ENCODE measurements around the gene LYSMD2. TPM values are rescaled to one million over a fixed set of nuclear protein-coding genes. Genes with fewer than 3 reads are reported as not detected.
A peak's percentile ranks its signal among the peaks of the same experiment; 100 is the strongest.

Gene LYSMD2
- total RNA-seq, 1 experiment from 2014 or later = 6.0 TPM

DNA sequence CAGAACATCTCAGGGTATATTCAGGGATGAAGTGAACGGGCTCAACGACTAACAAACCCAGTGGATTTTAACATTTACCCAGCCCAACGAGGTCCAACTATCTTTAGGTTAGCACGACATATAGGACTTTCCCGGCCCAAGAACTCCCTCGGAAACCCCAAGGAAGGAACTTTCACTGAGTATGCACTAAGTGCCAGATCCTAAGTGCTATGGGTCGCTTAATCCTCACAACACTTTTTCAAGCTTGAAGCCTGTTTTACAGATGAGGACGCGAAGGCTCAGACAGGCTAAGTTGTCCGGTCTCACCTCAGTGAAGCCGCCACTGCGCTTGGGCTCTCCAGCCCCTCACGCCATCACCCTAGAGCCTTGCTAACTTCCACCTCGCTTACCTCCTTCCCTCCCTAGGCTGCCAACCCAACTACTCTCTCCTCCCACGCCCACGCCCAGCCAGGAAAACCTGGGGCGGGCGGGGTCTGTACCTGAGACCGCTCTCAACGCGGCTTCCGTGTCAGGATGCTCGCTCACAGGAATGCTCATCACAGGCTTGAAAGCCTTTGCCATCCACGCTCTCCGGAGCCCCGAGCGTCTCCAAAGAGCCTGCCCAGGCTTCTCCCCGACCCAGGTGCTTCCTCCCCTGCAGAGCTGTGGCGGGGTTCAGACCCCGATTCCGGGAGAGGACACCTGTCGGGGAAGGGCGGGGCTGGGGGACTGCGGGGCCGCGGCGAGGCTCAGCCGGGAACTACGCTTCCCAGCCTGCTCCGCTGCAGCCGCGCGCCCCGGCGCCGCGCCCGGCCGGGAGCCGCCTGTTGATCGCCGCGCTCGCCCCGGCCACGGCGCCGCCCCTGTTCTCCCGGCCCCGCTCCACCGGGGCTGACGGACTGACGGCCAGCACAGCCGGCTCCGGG lies 13.6 kb upstream of the LYSMD2 start, which contains the start of gene TMOD2:
Gene TMOD2 (plus strand): TSS at position 806 of the 905 bp plus-strand sequence. CDS start 14,845 bp downstream, outside the sequence.
- no peaks in the 10 kb centered on the region for H3K9me2 ChIP-seq (replicated peaks; ENCODE audit: low read length)
- H2AFZ ChIP-seq (ENCODE audit: low read length) = peak within 1 kb of the TSS; percentile 94
- no TSS peak for BruUV-seq (replicated peaks)
- H3K9me3 ChIP-seq (ENCODE audit: low read length) = no peaks in the 10 kb centered on the region
- DNase-seq (peak; percentile 45), ATAC-seq (peak; percentile 91)
- no peaks in the 10 kb centered on the region for H3K79me2 ChIP-seq (ENCODE audit: low read length)
- intact Hi-C loops (cut with micrococcal nuclease) = no loop called here
- no peak within 1 kb of the TSS for H3K27ac ChIP-seq (ENCODE audit: low read length)
- H3K27me3 ChIP-seq (ENCODE audit: low read length) = peaks cover 18% of the 10 kb centered on the region; the same call in 1 of the 2 replicates
- H3K4me1 ChIP-seq (ENCODE audit: insufficient read depth, low read length) = peaks cover 10% of the 10 kb centered on the region; the same call in 1 of the 2 replicates
- peak within 1 kb of the TSS; percentile 93 for H3K4me2 ChIP-seq (ENCODE audit: low read length)
- ChIA-PET CTCF (no interaction called here), POLR2A (ENCODE audit: unreplicated experiment) (no interaction called here)
- H3F3A ChIP-seq (ENCODE audit: low read length, unreplicated experiment) = no peaks in the 10 kb centered on the region
- H4K20me1 ChIP-seq (ENCODE audit: low read length) = no peaks in the 10 kb centered on the region
- peak within 1 kb of the TSS; percentile 69 for H3K4me3 ChIP-seq (ENCODE audit: low read length)
- TF ChIP-seq EZH2 (IDR thresholded peaks at IDR 0.05; ENCODE audit: low read length, unreplicated experiment) (no peak), EZH2phosphoT487 (IDR thresholded peaks at IDR 0.05; ENCODE audit: borderline replicate concordance, low read length) (no peak)
- TF ChIP-seq, protein P1, sequence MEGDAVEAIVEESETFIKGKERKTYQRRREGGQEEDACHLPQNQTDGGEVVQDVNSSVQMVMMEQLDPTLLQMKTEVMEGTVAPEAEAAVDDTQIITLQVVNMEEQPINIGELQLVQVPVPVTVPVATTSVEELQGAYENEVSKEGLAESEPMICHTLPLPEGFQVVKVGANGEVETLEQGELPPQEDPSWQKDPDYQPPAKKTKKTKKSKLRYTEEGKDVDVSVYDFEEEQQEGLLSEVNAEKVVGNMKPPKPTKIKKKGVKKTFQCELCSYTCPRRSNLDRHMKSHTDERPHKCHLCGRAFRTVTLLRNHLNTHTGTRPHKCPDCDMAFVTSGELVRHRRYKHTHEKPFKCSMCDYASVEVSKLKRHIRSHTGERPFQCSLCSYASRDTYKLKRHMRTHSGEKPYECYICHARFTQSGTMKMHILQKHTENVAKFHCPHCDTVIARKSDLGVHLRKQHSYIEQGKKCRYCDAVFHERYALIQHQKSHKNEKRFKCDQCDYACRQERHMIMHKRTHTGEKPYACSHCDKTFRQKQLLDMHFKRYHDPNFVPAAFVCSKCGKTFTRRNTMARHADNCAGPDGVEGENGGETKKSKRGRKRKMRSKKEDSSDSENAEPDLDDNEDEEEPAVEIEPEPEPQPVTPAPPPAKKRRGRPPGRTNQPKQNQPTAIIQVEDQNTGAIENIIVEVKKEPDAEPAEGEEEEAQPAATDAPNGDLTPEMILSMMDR (conservative IDR thresholded peaks at IDR 0.05; ENCODE audit: low read depth, low read length) = no peak
- H3K9ac ChIP-seq (ENCODE audit: low read length) = no peak within 1 kb of the TSS
- no peaks in the 10 kb centered on the region for H3K36me3 ChIP-seq (ENCODE audit: low read depth, low read length)

DNA sequence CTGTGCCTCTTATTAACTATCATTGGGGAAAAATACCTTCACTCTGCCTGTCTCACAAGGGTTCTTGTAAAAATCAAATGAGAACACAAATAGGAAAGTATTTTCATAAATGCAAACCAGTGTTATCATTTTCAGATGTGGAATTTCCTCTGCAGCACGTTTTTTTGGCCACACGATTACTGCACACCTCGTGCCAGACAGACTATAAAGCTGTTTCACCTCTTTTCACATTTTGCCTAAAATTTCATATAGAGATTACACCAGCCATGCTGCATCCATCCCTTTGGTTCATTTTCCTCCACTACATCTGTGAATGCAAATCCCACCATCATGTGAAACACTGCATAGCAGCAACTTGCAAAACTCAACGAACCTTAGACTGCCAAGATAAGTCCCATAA lies 12.7 kb upstream of the LYSMD2 start:
- Histone ChIP-seq H3K9me3 (ENCODE audit: low read length) (no peaks in the 10 kb centered on the region), H3K36me3 (ENCODE audit: low read depth, low read length) (no peaks in the 10 kb centered on the region), H3K4me1 (ENCODE audit: insufficient read depth, low read length) (peaks cover 10% of the 10 kb centered on the region; the same call in 1 of the 2 replicates), H3K27me3 (ENCODE audit: low read length) (peaks cover 18% of the 10 kb centered on the region; the same call in 1 of the 2 replicates), H3K4me3 (ENCODE audit: low read length) (no peak overlapping the region), H3K9me2 (replicated peaks; ENCODE audit: low read length) (no peaks in the 10 kb centered on the region), H2AFZ (ENCODE audit: low read length) (no peak overlapping the region), H3K27ac (ENCODE audit: low read length) (no peak overlapping the region), H3K9ac (ENCODE audit: low read length) (no peak overlapping the region), H3K4me2 (ENCODE audit: low read length) (no peak overlapping the region), H3F3A (ENCODE audit: low read length, unreplicated experiment) (no peaks in the 10 kb centered on the region), H4K20me1 (ENCODE audit: low read length) (no peaks in the 10 kb centered on the region), H3K79me2 (ENCODE audit: low read length) (no peaks in the 10 kb centered on the region)
- no TSS peak for BruUV-seq (replicated peaks)
- ChIA-PET CTCF (no interaction called here), POLR2A (ENCODE audit: unreplicated experiment) (no interaction called here)
- DNase-seq (no peak), ATAC-seq (no peak)
- TF ChIP-seq, protein P1 (conservative IDR thresholded peaks at IDR 0.05; ENCODE audit: low read depth, low read length) = no peak
- TF ChIP-seq EZH2phosphoT487 (IDR thresholded peaks at IDR 0.05; ENCODE audit: borderline replicate concordance, low read length) = no peak
- TF ChIP-seq EZH2 (IDR thresholded peaks at IDR 0.05; ENCODE audit: low read length, unreplicated experiment) = no peak
- intact Hi-C loops (cut with micrococcal nuclease) = no loop called here

DNA sequence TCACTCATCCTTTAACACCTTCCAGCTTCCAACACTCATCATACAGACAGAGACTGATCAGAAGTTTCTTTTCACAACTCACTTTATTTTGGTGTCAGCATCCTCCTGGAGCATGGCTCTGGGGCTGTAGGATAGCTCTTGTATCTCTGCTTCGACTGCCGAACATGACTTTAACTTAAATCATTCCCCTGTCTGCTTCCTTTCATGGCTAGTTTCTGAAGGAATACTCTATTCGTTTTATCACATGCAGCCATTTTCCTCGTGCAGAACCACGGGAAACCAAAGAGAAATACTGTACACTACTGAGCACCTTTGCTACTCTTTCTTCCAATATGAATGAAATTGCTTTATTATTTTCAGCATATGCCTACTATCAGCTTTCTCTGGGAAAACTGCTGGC lies 11.9 kb upstream of the LYSMD2 start:
- POLR2A ChIA-PET (ENCODE audit: unreplicated experiment) = no interaction called here
- no peak overlapping the region for H3K9ac ChIP-seq (ENCODE audit: low read length)
- H3K4me2 ChIP-seq (ENCODE audit: low read length) = no peak overlapping the region
- H3K9me3 ChIP-seq (ENCODE audit: low read length) = no peaks in the 10 kb centered on the region
- no peaks in the 10 kb centered on the region for H3K9me2 ChIP-seq (replicated peaks; ENCODE audit: low read length)
- H3K27me3 ChIP-seq (ENCODE audit: low read length) = peaks cover 18% of the 10 kb centered on the region; the same call in 1 of the 2 replicates
- intact Hi-C loops (cut with micrococcal nuclease) = no loop called here
- BruUV-seq (replicated peaks) = no TSS peak
- H3K36me3 ChIP-seq (ENCODE audit: low read depth, low read length) = no peaks in the 10 kb centered on the region
- CTCF ChIA-PET = no interaction called here
- peaks cover 10% of the 10 kb centered on the region; the same call in 1 of the 2 replicates for H3K4me1 ChIP-seq (ENCODE audit: insufficient read depth, low read length)
- no peak for DNase-seq
- TF ChIP-seq, protein P1 (conservative IDR thresholded peaks at IDR 0.05; ENCODE audit: low read depth, low read length) = no peak
- TF ChIP-seq EZH2phosphoT487 (IDR thresholded peaks at IDR 0.05; ENCODE audit: borderline replicate concordance, low read length) (no peak), EZH2 (IDR thresholded peaks at IDR 0.05; ENCODE audit: low read length, unreplicated experiment) (no peak)
- no peak overlapping the region for H2AFZ ChIP-seq (ENCODE audit: low read length)
- no peak overlapping the region for H3K4me3 ChIP-seq (ENCODE audit: low read length)
- no peak overlapping the region for H3K27ac ChIP-seq (ENCODE audit: low read length)
- no peaks in the 10 kb centered on the region for H3F3A ChIP-seq (ENCODE audit: low read length, unreplicated experiment)
- no peaks in the 10 kb centered on the region for H4K20me1 ChIP-seq (ENCODE audit: low read length)
- ATAC-seq = no peak
- H3K79me2 ChIP-seq (ENCODE audit: low read length) = no peaks in the 10 kb centered on the region
